GM18517 (cell line): Measurements from ENCODE around the gene ARID3B.

Experiments used
- ATAC-seq: cut with Tn5 transposase; IDR thresholded peaks from one replicate; pipeline ENCODE4 v1.9.1; 2021; ENCODE audit warnings: mild to moderate bottlenecking, moderate library complexity; ENCODE audit not compliant: unreplicated experiment

ARID3B gene

DNA sequence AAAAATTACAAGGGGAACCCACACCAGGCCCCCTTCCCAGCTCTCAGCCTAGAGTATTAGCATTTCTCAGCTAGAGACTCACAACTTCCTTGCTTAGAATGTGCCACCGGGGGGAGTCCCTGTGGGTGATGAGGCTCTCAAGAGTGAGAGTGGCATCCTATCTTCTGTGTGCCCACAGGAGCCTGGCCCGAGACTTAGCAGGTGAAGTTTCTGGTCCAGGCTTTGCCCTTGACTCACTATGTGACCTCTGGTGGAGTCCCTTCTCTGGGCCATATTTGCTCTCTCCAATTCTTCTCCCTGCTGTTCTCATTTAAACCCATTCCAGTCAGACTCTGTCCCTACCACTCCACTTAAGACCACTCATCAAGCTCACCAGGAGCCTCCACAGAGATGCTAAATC lies 92.8 kb downstream of the ARID3B start:
- ATAC-seq: no peak

DNA sequence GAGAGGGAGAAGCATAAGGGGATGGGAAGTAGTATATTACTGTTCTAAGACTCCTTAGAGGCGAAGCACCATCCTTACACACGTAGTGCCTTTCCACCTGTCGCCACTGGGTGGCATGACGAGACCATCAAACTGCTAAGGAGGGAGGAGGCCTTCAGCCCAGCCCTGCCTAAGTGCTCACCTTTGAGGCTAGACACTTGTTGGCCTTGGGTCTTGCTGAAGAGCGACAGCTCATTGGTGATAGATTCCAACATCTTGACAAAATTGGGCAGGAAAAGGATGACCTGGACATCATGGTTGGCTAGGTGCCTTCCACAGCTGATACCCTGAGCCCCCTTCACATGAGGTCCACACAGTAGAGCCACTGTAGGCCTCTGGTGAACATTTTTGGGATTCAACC lies 94.2 kb downstream of the ARID3B start:
- ATAC-seq: no peak

DNA sequence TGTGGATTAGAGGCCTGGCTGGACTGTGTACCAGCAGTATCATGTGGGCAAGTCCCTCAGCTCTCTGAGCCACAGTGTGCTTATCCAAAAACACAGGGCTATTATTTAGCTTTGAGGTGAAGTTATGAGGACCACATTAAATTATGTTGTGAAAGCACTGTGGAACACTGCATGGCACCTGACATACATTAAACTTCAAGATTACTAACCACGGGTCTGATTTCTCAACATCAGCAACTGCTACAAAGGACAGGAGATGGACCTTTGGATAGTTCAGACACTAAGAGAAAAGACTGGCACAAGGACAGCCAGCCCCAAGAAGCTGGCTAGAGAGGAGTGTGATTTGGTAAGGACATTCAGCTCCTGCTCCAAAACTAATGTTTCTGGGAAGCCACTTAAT lies 96.0 kb downstream of the ARID3B start:
- ATAC-seq: no peak

DNA sequence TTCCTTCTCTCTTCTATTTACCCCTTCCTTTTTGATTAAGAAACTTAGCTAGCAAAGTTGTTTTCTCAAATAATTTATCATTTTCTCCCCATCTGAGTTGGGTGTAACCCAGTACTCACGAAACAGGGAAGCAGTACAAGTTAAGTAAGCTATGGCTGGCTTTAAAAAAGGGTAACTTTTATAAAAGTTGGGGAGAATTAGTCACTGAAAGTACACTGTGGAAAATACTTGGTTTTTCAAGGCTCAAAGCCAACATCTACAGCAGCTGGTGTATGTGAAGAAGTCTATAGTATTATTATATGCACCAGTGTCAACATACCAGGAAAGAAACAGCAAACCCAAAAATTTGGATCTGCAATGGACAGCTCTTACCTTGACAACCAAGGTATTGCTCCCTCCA lies 100.1 kb downstream of the ARID3B start:
- ATAC-seq: no peak

DNA sequence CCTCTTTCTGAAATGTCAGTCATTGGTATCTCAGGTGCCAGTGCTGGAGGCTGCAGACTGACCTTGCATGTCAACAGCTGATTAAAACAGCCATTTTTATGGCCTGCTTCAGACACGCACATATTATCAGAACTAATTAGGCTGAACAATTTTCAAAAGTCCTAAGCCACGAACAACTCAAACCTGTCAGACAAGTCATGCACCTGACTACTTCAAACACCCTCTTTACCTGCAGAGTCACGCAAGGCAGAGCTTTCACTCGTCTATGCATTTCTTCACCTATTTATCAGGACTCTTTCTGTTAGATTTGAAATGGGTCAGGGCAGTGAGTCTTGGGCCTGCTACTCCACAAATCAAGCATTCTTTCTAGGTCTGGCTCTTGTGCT lies 101.3 kb downstream of the ARID3B start:
- no peak for ATAC-seq

DNA sequence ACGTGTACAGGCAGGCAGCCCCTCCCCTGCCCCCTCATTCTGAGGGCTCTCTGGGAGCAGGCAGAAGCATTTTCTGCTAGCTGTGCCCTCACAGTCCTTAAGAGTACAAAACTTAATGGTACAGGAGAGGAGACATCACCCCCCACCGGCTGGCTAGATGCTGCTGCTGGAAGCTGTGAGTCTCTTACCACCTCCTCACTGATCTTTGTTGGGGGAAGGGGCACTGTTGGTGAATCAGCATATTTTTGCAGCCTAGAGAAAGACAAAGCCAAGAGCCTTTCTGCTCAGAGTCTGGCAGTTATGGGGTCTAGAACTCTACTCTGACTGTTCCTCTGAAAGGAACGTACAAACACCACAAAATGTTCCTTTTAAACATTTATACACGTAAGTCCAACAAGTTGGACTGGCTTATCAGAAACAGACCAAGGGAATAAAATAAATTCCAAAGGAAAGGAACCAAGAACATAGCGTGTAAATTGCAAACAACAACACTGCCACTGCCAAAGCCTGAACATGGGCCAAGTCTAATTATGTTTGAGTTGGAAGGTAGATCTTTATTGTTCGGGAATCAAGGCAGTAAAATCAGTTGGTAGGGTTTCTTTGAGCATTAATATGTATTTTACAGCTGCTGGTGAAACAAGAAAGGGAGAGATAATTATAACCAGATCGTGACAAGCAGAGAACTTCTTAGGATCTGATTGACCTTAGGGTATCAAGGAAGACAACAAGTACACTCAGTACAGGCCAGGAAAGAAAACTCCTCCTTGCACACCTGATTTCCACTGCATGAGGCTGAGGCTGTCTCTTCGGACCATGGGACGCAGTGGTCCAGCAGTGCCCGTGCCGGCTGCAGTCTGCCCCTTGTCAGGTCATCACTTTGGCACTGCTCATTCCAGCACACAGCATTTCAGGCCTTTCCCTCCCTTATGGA lies 102.0 kb downstream of the ARID3B start:
- ATAC-seq: no peak

DNA sequence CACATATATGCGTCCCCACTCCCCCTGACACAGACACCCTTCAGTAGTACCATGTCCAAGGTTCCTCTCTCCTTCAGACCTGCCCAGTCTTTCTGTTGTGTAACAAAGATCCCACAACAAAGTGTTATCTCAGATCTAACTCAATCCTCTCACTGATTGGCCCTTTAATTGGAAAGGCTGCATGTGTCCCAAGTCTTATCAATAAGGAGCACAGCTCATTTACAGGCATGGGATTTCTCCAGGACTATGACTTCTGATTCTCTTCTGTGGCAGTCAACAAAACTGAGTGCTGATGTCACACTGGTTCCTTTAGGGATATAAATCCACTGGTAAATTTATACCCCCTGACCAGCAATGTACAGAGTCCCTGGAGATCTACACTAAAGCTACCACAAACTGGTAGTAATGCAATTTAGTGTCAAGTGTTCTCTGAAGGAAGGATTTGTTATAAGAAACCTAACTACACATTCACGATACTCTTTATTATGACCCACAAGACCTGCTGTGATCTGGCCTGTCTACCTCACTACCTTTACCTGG lies 102.7 kb downstream of the ARID3B start:
- ATAC-seq: no peak

DNA sequence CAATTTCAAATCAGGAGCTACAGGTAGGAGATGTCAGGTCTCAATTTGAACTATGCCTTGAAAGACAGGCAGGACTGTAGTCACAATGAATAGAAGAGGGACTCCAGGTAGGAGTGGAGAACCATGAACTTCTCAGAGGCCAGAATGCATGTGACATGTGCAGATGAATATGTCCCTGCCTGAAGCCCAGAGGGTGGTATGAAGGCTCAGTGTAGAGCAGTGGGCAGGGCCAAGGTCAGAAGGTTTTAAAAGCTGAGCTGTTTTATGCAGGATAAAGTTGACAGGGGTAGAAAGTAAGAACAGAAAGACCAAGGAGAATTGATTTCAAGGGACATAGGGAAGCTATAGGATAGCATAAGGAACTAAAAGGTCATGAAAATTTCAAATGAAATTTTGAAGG lies 105.5 kb downstream of the ARID3B start:
- no peak for ATAC-seq
